ENCODE data around the gene EPC1. TPM values are rescaled to one million over a fixed set of nuclear protein-coding genes. Genes with fewer than 3 reads are reported as not detected.
"Not testable (repeated sequence)": the region's sequence is repeated elsewhere in the genome, so short reads cannot be mapped to it uniquely, and the experiment has no call there.

EPC1 gene
- total and polyA plus RNA-seq, 3 experiments from 2014 or later = 40.9 to 45.3 (median 41.3) TPM

DNA sequence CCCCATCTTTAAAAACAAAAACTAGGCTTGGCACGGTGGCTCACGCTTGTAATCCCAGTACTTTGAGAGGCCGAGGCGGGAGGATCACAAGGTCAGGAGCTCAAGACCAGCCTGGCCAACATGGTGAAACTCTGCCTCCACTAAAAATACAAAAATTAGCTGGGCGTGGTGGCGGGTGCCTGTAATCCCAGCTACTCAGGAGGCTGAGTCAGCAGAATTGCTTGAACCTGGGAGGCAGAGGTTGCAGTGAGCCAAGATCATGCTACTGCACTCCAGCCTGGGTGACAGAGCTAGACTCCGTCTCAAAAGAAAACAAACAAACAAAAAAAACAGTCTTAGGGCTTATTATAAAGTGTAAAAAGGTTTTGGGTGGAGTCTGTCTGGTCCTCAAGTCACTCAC lies 117.2 kb downstream of the EPC1 start:
- POLR2A ChIA-PET; H3K9me3 ChIP-seq (ENCODE audit: low read length); H3K27ac ChIP-seq (ENCODE audit: low read depth, low read length); H3K36me3 ChIP-seq (ENCODE audit: insufficient read depth, low read length); H3K9me3 Mint-ChIP-seq; H3K4me1 ChIP-seq (ENCODE audit: insufficient read depth, low read length); H3K27me3 ChIP-seq (ENCODE audit: insufficient read depth, low read length, poor library complexity, severe bottlenecking); H3K36me3 Mint-ChIP-seq; H3K4me1 Mint-ChIP-seq; H3K4me3 ChIP-seq (ENCODE audit: low read length); H3K27ac Mint-ChIP-seq; CTCF ChIA-PET; H3K4me3 Mint-ChIP-seq; H3K27me3 Mint-ChIP-seq; DNase-seq: not testable (repeated sequence)

DNA sequence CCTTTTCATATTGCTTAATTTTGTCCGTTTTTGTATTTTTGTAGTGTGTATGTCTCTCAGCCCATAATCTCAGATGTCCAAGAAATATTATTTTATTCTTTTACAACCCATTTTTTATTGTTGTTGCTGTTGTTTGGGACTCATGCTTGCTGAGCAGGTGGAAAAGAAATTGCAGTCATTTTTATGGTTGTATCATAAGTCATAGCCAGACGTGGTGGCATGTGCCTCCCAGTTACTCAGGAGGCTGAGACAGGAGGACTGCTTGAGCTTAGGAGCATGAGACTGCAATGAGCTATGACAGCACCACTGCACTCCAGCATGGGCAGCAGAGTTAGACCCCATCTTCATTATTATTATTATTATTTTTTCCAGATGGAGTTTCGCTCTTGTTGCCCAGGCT lies 117.8 kb downstream of the EPC1 start:
- H3K27me3 Mint-ChIP-seq = peaks cover 5 to 7% of the 10 kb centered on the region in 2 donors
- no peak overlapping the region for H3K4me3 Mint-ChIP-seq
- ChIA-PET POLR2A (no interaction called here), CTCF (no interaction called here)
- H3K4me1 ChIP-seq (ENCODE audit: insufficient read depth, low read length) = no peaks in the 10 kb centered on the region
- no peak overlapping the region for H3K4me3 ChIP-seq (ENCODE audit: low read length)
- H3K27me3 ChIP-seq (ENCODE audit: insufficient read depth, low read length, poor library complexity, severe bottlenecking) = no peaks in the 10 kb centered on the region
- no peak overlapping the region for H3K27ac Mint-ChIP-seq
- peaks cover 0 to under 1% (median 0%) of the 10 kb centered on the region in 5 donors for H3K9me3 Mint-ChIP-seq
- H3K27ac ChIP-seq (ENCODE audit: low read depth, low read length) = no peak overlapping the region
- H3K4me1 Mint-ChIP-seq = no peaks in the 10 kb centered on the region
- no peaks in the 10 kb centered on the region for H3K36me3 Mint-ChIP-seq
- DNase-seq = no peak
- no peaks in the 10 kb centered on the region for H3K36me3 ChIP-seq (ENCODE audit: insufficient read depth, low read length)
- no peaks in the 10 kb centered on the region for H3K9me3 ChIP-seq (ENCODE audit: low read length)

DNA sequence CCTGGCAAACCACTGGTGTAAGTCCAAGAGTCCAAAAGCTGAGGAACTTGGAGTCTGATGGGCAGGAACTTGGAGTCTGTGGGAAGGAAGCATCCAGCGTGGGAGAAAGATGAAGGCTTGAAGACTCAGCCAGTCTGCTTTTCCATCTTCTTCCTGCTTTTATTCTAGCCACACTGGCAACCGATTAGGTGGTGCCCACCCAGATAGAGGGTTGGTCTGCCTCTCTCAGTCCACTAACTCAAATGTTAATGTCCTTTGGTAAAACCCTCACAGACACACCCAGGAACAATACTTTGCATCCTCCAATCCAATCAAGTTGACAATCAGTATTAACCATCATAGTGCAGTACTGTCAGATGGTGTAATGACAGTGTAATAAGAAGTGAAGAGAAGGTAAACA lies 119.2 kb downstream of the EPC1 start:
- no peak for DNase-seq
- ChIA-PET CTCF (no interaction called here), POLR2A (interaction anchor here (0.6 kb wide), 1 partner anchor 31 kb away, joined by 3 read pairs; no protein-coding TSS in a partner anchor)
- Histone ChIP-seq H3K27ac (ENCODE audit: low read depth, low read length) (no peak overlapping the region), H3K27me3 (ENCODE audit: insufficient read depth, low read length, poor library complexity, severe bottlenecking) (no peaks in the 10 kb centered on the region), H3K9me3 (ENCODE audit: low read length) (no peaks in the 10 kb centered on the region), H3K36me3 (ENCODE audit: insufficient read depth, low read length) (no peaks in the 10 kb centered on the region), H3K4me3 (ENCODE audit: low read length) (no peak overlapping the region), H3K4me1 (ENCODE audit: insufficient read depth, low read length) (no peaks in the 10 kb centered on the region)
- peaks cover 0 to 4% (median 0%) of the 10 kb centered on the region in 5 donors for H3K9me3 Mint-ChIP-seq
- no peak overlapping the region for H3K4me3 Mint-ChIP-seq
- no peak overlapping the region for H3K27ac Mint-ChIP-seq
- H3K36me3 Mint-ChIP-seq = peaks cover 0 to 4% (median 0%) of the 10 kb centered on the region in 3 donors
- H3K27me3 Mint-ChIP-seq = peaks cover 5 to 7% of the 10 kb centered on the region in 2 donors
- H3K4me1 Mint-ChIP-seq = no peaks in the 10 kb centered on the region

DNA sequence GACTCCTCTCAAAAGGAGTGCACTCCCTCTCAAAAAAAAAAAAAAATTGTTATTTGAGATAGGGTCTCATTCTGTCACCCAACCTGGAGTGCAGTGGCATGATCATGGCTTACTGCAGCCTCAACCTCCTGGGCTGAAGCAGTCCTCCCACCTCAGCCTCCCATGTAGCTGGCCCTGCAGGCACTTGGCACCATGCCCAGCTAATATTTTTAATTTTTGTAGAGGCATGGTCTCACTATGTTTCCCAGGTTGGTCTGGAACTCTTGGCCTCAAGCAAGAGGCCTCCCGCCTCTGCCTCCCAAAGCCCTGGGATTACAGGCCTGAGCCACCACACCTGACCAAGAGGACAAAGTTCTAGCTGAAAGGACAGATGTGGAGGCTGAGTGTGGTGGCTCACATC lies 120.3 kb downstream of the EPC1 start:
- H3K27me3 ChIP-seq (ENCODE audit: insufficient read depth, low read length, poor library complexity, severe bottlenecking) = no peaks in the 10 kb centered on the region
- H3K27ac Mint-ChIP-seq = no peak overlapping the region
- peaks cover 5 to 7% of the 10 kb centered on the region in 2 donors for H3K27me3 Mint-ChIP-seq
- ChIA-PET POLR2A (no interaction called here), CTCF (interaction anchor here (0.7 to 1.1 kb wide), 2 partner anchors 12 to 29 kb away, joined by 3 read pairs; no protein-coding TSS in a partner anchor)
- no peak overlapping the region for H3K4me3 ChIP-seq (ENCODE audit: low read length)
- H3K9me3 Mint-ChIP-seq = peaks cover 0 to 8% (median 0%) of the 10 kb centered on the region in 5 donors
- H3K36me3 ChIP-seq (ENCODE audit: insufficient read depth, low read length) = no peaks in the 10 kb centered on the region
- DNase-seq = no peak
- H3K4me1 Mint-ChIP-seq = no peaks in the 10 kb centered on the region
- no peak overlapping the region for H3K4me3 Mint-ChIP-seq
- no peaks in the 10 kb centered on the region for H3K4me1 ChIP-seq (ENCODE audit: insufficient read depth, low read length)
- H3K27ac ChIP-seq (ENCODE audit: low read depth, low read length) = no peak overlapping the region
- peaks cover 0 to 11% (median 1%) of the 10 kb centered on the region in 3 donors for H3K36me3 Mint-ChIP-seq
- no peaks in the 10 kb centered on the region for H3K9me3 ChIP-seq (ENCODE audit: low read length)

DNA sequence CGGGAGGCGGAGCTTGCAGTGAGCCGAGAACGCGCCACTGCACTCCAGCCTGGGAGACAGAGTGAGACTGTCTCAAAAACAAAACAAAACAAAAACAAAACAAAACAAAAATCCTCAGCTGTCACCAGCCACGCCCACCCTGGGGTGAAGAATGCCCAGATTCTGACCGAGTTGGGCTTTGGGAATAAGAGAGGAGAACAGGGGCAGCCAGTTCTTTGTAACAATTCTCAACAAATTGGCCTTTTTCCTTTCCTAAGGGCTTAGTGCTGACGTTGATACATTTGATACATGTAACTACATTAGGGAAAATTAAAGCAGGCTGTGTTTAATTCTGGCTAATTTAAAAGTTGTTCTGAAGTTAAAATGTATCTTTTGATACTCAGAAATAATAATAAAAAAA lies 121.0 kb downstream of the EPC1 start:
- no peak overlapping the region for H3K4me3 Mint-ChIP-seq
- no peaks in the 10 kb centered on the region for H3K36me3 ChIP-seq (ENCODE audit: insufficient read depth, low read length)
- peaks cover 0 to 11% (median 1%) of the 10 kb centered on the region in 3 donors for H3K36me3 Mint-ChIP-seq
- no peak overlapping the region for H3K27ac Mint-ChIP-seq
- H3K27ac ChIP-seq (ENCODE audit: low read depth, low read length) = no peak overlapping the region
- peaks cover 0 to 8% (median 0%) of the 10 kb centered on the region in 5 donors for H3K9me3 Mint-ChIP-seq
- H3K4me1 ChIP-seq (ENCODE audit: insufficient read depth, low read length) = no peaks in the 10 kb centered on the region
- H3K4me1 Mint-ChIP-seq = no peaks in the 10 kb centered on the region
- H3K4me3 ChIP-seq (ENCODE audit: low read length) = no peak overlapping the region
- ChIA-PET CTCF (no interaction called here), POLR2A (no interaction called here)
- H3K27me3 ChIP-seq (ENCODE audit: insufficient read depth, low read length, poor library complexity, severe bottlenecking) = no peaks in the 10 kb centered on the region
- peaks cover 5 to 7% of the 10 kb centered on the region in 2 donors for H3K27me3 Mint-ChIP-seq
- DNase-seq = no peak
- H3K9me3 ChIP-seq (ENCODE audit: low read length) = no peaks in the 10 kb centered on the region

DNA sequence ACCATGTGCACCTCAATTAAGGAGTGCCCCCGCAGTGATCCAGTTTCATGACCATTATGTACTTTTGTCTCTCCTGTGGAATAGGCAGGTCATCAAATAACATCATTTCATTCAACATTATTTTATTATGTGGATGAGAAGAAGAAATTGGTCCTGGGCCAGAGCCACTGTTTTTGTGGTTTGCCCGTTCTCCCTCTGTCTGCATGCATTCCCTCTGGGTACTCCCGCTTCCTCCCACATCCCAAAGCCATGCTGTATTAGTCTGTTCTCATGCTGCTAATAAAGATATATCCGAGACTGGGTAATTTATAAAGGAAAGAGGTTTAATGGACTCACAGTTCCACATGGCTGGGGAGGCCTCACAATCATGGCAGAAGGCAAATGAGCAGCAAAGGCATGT lies 124.6 kb downstream of the EPC1 start:
- Mint-ChIP-seq H3K36me3 (peaks cover 0 to 35% (median 3%) of the 10 kb centered on the region in 3 donors), H3K27ac (peak overlapping the region in 1 of 8 donors; percentile 39), H3K9me3 (peaks cover 17 to 25% (median 20%) of the 10 kb centered on the region in 5 donors), H3K27me3 (peaks cover 3 to 11% of the 10 kb centered on the region in 2 donors)
- H3K36me3 ChIP-seq (ENCODE audit: insufficient read depth, low read length); H3K27ac ChIP-seq (ENCODE audit: low read depth, low read length); H3K4me1 ChIP-seq (ENCODE audit: insufficient read depth, low read length); H3K9me3 ChIP-seq (ENCODE audit: low read length); H3K27me3 ChIP-seq (ENCODE audit: insufficient read depth, low read length, poor library complexity, severe bottlenecking); H3K4me3 Mint-ChIP-seq; DNase-seq; H3K4me3 ChIP-seq (ENCODE audit: low read length); H3K4me1 Mint-ChIP-seq: not testable (repeated sequence)
- POLR2A ChIA-PET = interaction anchor here (0.6 kb wide), 1 partner anchor 777 kb away, joined by 4 read pairs; no protein-coding TSS in a partner anchor
- CTCF ChIA-PET = interaction anchor here (0.7 kb wide), 1 partner anchor 1428 kb away, joined by 3 read pairs; no protein-coding TSS in a partner anchor

DNA sequence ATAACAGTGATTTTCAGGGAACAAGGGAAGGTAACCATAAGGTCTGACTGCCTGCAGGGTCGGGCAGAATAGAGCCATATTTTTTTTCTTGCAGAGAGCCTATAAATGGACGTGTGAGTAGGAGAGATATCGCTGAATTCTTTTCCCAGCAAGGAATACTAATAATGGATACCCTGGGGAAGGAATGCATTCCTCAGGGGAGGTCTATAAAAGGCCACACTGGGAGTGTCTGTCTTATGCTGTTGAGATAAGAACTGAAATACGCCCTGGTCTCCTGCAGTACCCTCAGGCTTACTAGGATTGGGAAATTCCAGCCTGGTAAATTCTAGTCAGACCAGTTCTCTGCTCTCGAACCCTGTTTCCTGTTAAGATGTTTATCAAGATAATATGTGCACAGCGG lies 127.8 kb downstream of the EPC1 start:
- H3K27me3 ChIP-seq (ENCODE audit: insufficient read depth, low read length, poor library complexity, severe bottlenecking); H3K4me3 ChIP-seq (ENCODE audit: low read length); H3K4me3 Mint-ChIP-seq; H3K4me1 ChIP-seq (ENCODE audit: insufficient read depth, low read length); POLR2A ChIA-PET; H3K27ac ChIP-seq (ENCODE audit: low read depth, low read length); CTCF ChIA-PET; H3K9me3 ChIP-seq (ENCODE audit: low read length); DNase-seq; H3K27ac Mint-ChIP-seq; H3K4me1 Mint-ChIP-seq; H3K36me3 ChIP-seq (ENCODE audit: insufficient read depth, low read length): not testable (repeated sequence)
- H3K27me3 Mint-ChIP-seq = peaks cover 5 to 26% of the 10 kb centered on the region in 2 donors
- peaks cover 0 to 35% (median 3%) of the 10 kb centered on the region in 3 donors for H3K36me3 Mint-ChIP-seq
- H3K9me3 Mint-ChIP-seq = peaks cover 17 to 24% (median 20%) of the 10 kb centered on the region in 5 donors

DNA sequence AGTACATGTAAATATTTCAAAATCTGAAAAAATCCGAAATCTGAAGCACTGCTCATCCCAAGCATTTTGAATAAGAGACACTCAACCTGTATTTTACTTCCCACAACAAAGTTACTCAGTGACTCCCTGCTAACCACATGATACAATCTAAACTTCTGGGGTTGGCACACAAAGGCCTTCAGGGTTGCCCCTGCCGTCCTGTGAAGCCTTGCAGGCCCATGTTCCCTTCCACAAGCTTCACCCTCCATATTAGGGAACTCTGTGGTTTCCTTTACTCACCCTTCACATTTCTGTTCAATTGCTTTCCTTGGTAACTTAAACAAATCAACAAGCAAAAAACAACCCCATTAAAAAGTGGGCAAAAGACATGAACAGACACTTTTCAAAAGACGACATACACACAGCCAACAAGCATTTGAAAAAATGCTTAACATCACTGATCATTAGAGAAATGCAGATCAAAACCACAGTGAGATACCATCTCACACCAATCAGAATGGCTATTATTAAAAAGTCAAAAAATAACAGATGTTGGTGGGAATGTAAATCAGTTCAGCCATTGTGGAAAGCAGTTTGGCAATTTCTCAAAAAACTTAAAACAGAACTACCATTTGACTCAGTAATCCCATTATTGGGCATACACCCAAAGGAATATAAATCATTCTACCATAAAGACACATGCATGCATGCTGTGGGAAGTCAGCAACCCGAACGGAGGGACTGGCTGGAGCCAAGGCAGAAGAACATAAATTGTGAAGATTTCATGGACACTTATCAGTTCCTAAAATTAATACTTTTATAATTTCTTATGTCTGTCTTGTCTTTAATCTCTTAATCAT lies 128.5 kb downstream of the EPC1 start:
- H3K9me3 ChIP-seq (ENCODE audit: low read length); H3K36me3 ChIP-seq (ENCODE audit: insufficient read depth, low read length); H3K4me3 Mint-ChIP-seq; H3K4me1 ChIP-seq (ENCODE audit: insufficient read depth, low read length); DNase-seq; POLR2A ChIA-PET; H3K27ac ChIP-seq (ENCODE audit: low read depth, low read length); H3K4me3 ChIP-seq (ENCODE audit: low read length); H3K27ac Mint-ChIP-seq; H3K27me3 ChIP-seq (ENCODE audit: insufficient read depth, low read length, poor library complexity, severe bottlenecking); H3K4me1 Mint-ChIP-seq; CTCF ChIA-PET: not testable (repeated sequence)
- peaks cover 0 to 35% (median 3%) of the 10 kb centered on the region in 3 donors for H3K36me3 Mint-ChIP-seq
- peaks cover 12 to 32% of the 10 kb centered on the region in 2 donors for H3K27me3 Mint-ChIP-seq
- H3K9me3 Mint-ChIP-seq = peaks cover 17 to 23% (median 20%) of the 10 kb centered on the region in 5 donors
